HepG2 (cell line): ENCODE measurements around the gene SLC17A9. TPM values are rescaled to one million over a fixed set of nuclear protein-coding genes. Genes with fewer than 3 reads are reported as not detected.

ENCODE experiments used
- CEBPG ChIP-seq: IDR thresholded peaks from 2 replicates; pipeline ENCODE4 v1.6.1; 2016
- GATAD1 ChIP-seq: IDR thresholded peaks from 2 replicates; pipeline ENCODE4 v1.6.1; 2016; ENCODE audit warnings: missing genetic modification reagents, missing compliant biosample characterization
- KDM5B ChIP-seq: sonication (generic); formaldehyde crosslinking; IDR thresholded peaks from 2 replicates; pipeline ENCODE4 v1.4.0; 2020; ENCODE audit warnings: missing genetic modification reagents, mild to moderate bottlenecking, borderline replicate concordance
- MATR3 ChIP-seq: sonication (generic); formaldehyde crosslinking; IDR thresholded peaks from 2 replicates; pipeline ENCODE4 v1.4.0; 2020; ENCODE audit warnings: missing genetic modification reagents
- MAX ChIP-seq: IDR thresholded peaks from 2 replicates; pipeline ENCODE4 v1.6.1; 2012; ENCODE audit warnings: inconsistent platforms
- MBNL3 ChIP-seq: fragments of 250-450 bp; sonication (Bioruptor Pico); conservative IDR thresholded peaks from 2 replicates; pipeline ENCODE4 v1.8.0; 2022; ENCODE audit warnings: mild to moderate bottlenecking, inconsistent platforms
- MXD4 ChIP-seq: IDR thresholded peaks from 2 replicates; pipeline ENCODE4 v1.6.1; 2016; ENCODE audit warnings: mild to moderate bottlenecking, missing biosample characterization, missing genetic modification reagents
- NCOA1 ChIP-seq: sonication (generic); formaldehyde crosslinking; IDR thresholded peaks from 2 replicates; pipeline ENCODE4 v1.9.0; 2021; ENCODE audit warnings: missing genetic modification reagents
- SP140L ChIP-seq: sonication (generic); formaldehyde crosslinking; IDR thresholded peaks from 2 replicates; pipeline ENCODE4 v1.4.0; 2020; ENCODE audit warnings: missing genetic modification reagents, borderline replicate concordance
- SRF ChIP-seq: IDR thresholded peaks from 2 replicates; pipeline ENCODE4 v1.6.1; 2011; ENCODE audit warnings: mild to moderate bottlenecking, low read depth, low read length, moderate library complexity
- SRSF9 ChIP-seq: fragments of 200-400 bp; formaldehyde crosslinking; IDR thresholded peaks from 2 replicates; pipeline ENCODE4 v1.6.1; 2018; ENCODE audit warnings: borderline replicate concordance, mild to moderate bottlenecking, low read depth, low read length; ENCODE audit not compliant: insufficient read depth, poor library complexity, severe bottlenecking
- ZFAT ChIP-seq: sonication (generic); formaldehyde crosslinking; conservative IDR thresholded peaks from 2 replicates; pipeline ENCODE4 v1.8.1; 2023; ENCODE audit warnings: missing genetic modification reagents, inconsistent platforms
- ZNF333 ChIP-seq: sonication (generic); formaldehyde crosslinking; IDR thresholded peaks from 2 replicates; pipeline ENCODE4 v1.4.0; 2020; ENCODE audit warnings: mild to moderate bottlenecking, missing genetic modification reagents, borderline replicate concordance
- ZNF670 ChIP-seq: sonication (generic); formaldehyde crosslinking; IDR thresholded peaks from 2 replicates; pipeline ENCODE4 v1.8.0; 2022; ENCODE audit warnings: mild to moderate bottlenecking, missing genetic modification reagents, borderline replicate concordance
- ZNF850 ChIP-seq: sonication (generic); formaldehyde crosslinking; conservative IDR thresholded peaks from 2 replicates; pipeline ENCODE4 v1.9.0; 2021; ENCODE audit warnings: mild to moderate bottlenecking, missing genetic modification reagents
- polyA plus RNA-seq, 8 experiments: library from polyadenylated mRNA; depleted of rRNA in 3 of 8; stranded (reverse) in 7 of 8; unstranded in 1 of 8; fragments of >200 nt; fragmentation: Illumina TruSeq in 4 of 8; extraction: Trizol in 4 of 8; gene quantifications; 2 replicates each; pipeline versions ENCODE4 v1.2.1 to v1.2.3, GENCODE V29; 2011 to 2016; ENCODE audit warnings: low read depth in 4 of 8, missing spikeins in 1 of 8, mixed read lengths in 1 of 8; ENCODE audit not compliant: insufficient read depth in 1 of 8
- total RNA-seq, 5 experiments: library from RNA; depleted of rRNA; stranded (reverse); fragments of >200 nt; fragmentation: Illumina TruSeq; extraction: Trizol; gene quantifications; 2 replicates each; pipeline ENCODE4 v1.2.3, GENCODE V29; 2016; ENCODE audit warnings: low read depth in 1 of 5
- TF ChIP-seq, protein P1 (sequence below): sonication (generic); formaldehyde crosslinking; IDR thresholded peaks from 2 replicates; pipeline ENCODE4 v1.4.0; 2020; ENCODE audit warnings: missing genetic modification reagents
- TF ChIP-seq, protein P2 (sequence below): sonication (generic); formaldehyde crosslinking; IDR thresholded peaks from 2 replicates; pipeline ENCODE4 v1.5.0; 2020; ENCODE audit warnings: mild to moderate bottlenecking, missing genetic modification reagents, borderline replicate concordance

The SLC17A9 gene
- total and polyA plus RNA-seq, 2 of the 13 experiments (the other 11 are each of a cell fraction or from before 2014, with no cell fraction given), result 110 to 191 TPM

- TF ChIP-seq MXD4 (CRISPR knock-in tag), result peak; percentile 96
- TF ChIP-seq ZNF850, result peak; percentile 75; the same call in 1 of the 2 replicates
- TF ChIP-seq, protein P1, sequence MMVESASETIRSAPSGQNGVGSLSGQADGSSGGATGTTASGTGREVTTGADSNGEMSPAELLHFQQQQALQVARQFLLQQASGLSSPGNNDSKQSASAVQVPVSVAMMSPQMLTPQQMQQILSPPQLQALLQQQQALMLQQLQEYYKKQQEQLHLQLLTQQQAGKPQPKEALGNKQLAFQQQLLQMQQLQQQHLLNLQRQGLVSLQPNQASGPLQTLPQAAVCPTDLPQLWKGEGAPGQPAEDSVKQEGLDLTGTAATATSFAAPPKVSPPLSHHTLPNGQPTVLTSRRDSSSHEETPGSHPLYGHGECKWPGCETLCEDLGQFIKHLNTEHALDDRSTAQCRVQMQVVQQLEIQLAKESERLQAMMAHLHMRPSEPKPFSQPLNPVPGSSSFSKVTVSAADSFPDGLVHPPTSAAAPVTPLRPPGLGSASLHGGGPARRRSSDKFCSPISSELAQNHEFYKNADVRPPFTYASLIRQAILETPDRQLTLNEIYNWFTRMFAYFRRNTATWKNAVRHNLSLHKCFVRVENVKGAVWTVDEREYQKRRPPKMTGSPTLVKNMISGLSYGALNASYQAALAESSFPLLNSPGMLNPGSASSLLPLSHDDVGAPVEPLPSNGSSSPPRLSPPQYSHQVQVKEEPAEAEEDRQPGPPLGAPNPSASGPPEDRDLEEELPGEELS (CRISPR knock-in tag), result no peak; the same call in none of the 2 replicates
- TF ChIP-seq, protein P2, sequence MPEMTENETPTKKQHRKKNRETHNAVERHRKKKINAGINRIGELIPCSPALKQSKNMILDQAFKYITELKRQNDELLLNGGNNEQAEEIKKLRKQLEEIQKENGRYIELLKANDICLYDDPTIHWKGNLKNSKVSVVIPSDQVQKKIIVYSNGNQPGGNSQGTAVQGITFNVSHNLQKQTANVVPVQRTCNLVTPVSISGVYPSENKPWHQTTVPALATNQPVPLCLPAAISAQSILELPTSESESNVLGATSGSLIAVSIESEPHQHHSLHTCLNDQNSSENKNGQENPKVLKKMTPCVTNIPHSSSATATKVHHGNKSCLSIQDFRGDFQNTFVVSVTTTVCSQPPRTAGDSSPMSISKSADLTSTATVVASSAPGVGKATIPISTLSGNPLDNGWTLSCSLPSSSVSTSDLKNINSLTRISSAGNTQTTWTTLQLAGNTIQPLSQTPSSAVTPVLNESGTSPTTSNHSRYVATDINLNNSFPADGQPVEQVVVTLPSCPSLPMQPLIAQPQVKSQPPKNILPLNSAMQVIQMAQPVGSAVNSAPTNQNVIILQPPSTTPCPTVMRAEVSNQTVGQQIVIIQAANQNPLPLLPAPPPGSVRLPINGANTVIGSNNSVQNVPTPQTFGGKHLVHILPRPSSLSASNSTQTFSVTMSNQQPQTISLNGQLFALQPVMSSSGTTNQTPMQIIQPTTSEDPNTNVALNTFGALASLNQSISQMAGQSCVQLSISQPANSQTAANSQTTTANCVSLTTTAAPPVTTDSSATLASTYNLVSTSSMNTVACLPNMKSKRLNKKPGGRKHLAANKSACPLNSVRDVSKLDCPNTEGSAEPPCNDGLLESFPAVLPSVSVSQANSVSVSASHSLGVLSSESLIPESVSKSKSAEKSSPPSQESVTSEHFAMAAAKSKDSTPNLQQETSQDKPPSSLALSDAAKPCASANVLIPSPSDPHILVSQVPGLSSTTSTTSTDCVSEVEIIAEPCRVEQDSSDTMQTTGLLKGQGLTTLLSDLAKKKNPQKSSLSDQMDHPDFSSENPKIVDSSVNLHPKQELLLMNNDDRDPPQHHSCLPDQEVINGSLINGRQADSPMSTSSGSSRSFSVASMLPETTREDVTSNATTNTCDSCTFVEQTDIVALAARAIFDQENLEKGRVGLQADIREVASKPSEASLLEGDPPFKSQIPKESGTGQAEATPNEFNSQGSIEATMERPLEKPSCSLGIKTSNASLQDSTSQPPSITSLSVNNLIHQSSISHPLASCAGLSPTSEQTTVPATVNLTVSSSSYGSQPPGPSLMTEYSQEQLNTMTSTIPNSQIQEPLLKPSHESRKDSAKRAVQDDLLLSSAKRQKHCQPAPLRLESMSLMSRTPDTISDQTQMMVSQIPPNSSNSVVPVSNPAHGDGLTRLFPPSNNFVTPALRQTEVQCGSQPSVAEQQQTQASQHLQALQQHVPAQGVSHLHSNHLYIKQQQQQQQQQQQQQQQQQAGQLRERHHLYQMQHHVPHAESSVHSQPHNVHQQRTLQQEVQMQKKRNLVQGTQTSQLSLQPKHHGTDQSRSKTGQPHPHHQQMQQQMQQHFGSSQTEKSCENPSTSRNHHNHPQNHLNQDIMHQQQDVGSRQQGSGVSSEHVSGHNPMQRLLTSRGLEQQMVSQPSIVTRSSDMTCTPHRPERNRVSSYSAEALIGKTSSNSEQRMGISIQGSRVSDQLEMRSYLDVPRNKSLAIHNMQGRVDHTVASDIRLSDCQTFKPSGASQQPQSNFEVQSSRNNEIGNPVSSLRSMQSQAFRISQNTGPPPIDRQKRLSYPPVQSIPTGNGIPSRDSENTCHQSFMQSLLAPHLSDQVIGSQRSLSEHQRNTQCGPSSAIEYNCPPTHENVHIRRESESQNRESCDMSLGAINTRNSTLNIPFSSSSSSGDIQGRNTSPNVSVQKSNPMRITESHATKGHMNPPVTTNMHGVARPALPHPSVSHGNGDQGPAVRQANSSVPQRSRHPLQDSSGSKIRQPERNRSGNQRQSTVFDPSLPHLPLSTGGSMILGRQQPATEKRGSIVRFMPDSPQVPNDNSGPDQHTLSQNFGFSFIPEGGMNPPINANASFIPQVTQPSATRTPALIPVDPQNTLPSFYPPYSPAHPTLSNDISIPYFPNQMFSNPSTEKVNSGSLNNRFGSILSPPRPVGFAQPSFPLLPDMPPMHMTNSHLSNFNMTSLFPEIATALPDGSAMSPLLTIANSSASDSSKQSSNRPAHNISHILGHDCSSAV (CRISPR knock-in tag), result no peak
- TF ChIP-seq KDM5B (CRISPR knock-in tag), result peak; percentile 98
- peak; percentile 58; the same call in 1 of the 2 replicates for TF ChIP-seq ZFAT (CRISPR knock-in tag)
- TF ChIP-seq GATAD1 (CRISPR knock-in tag), result peak; percentile 97
- peak; percentile 16; the same call in 1 of the 2 replicates for TF ChIP-seq SRF
- no peak for TF ChIP-seq MATR3
- peak; percentile 93 for TF ChIP-seq ZNF670 (CRISPR knock-in tag)
- peak; percentile 54 for TF ChIP-seq CEBPG (CRISPR knock-in tag)
- TF ChIP-seq ZNF333 (CRISPR knock-in tag), result peak; percentile 91
- TF ChIP-seq SP140L (CRISPR knock-in tag), result peak; percentile 91; the same call in 1 of the 2 replicates
- TF ChIP-seq NCOA1 (CRISPR knock-in tag), result 0 out of 2 replicates have a peak, but pooled peaks have one; percentile 44
- no peak for TF ChIP-seq MBNL3 (CRISPR knock-in tag)
- TF ChIP-seq MAX, result peak; percentile 98
- no peak for TF ChIP-seq SRSF9
Measured at GRCh38 chr20:62937268-62938104, 15.0 kb upstream of the SLC17A9 start (continued).
